Fibroblast of mammary gland (primary cell): ENCODE data around the gene SMCO3.

Experiments used
- DNase-seq: peaks from one replicate; pipeline ENCODE4 v3.0.0-alpha.2; 2010; ENCODE audit warnings: low read depth
- H3K4me3 ChIP-seq: 2 replicates; pipeline ENCODE4 v1.5.1; 2011; ENCODE audit warnings: low read depth, mild to moderate bottlenecking, low read length, moderate library complexity; ENCODE audit not compliant: control insufficient read depth
- CTCF ChIP-seq: conservative IDR thresholded peaks from 2 replicates; pipeline ENCODE4 v1.5.1; 2011; ENCODE audit warnings: low read depth, low read length, inconsistent platforms; ENCODE audit not compliant: control insufficient read depth, insufficient read depth

SMCO3 gene

GRCh38 chr12:14814014-14814413, at the start of gene SMCO3:
TSS of gene SMCO3 (minus strand) at chr12:14814182. CDS start at chr12:14806680, 7,502 bp downstream.
- no peak for TF ChIP-seq CTCF
- no peak within 1 kb of the TSS for H3K4me3 ChIP-seq
- DNase-seq: no peak

DNA sequence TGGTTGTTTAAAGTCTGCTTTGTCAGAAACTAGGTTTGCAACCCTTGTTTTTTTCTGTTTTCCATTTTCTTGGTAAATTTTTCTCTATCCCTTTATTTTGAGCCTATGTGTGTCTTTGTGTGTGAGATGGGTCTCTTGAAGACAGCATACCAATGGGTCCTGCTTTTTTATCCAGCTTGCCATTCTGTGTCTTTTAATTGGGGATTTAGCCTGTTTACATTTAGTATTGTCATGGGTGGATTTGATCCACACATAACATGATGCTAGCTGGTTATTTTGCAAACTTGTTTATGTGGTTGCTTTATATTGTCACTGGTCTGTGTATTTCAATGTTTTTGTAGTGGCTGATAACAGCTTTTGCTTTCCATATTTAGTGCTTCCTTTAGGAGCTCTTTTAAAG, 46.5 kb upstream of the SMCO3 start:
- TF ChIP-seq CTCF: no peak
- DNase-seq: no peak
- no peak overlapping the region for H3K4me3 ChIP-seq

GRCh38 chr12:14858513-14858912, 44.5 kb upstream of the SMCO3 start:
- TF ChIP-seq CTCF: no peak
- no peak for DNase-seq

DNA sequence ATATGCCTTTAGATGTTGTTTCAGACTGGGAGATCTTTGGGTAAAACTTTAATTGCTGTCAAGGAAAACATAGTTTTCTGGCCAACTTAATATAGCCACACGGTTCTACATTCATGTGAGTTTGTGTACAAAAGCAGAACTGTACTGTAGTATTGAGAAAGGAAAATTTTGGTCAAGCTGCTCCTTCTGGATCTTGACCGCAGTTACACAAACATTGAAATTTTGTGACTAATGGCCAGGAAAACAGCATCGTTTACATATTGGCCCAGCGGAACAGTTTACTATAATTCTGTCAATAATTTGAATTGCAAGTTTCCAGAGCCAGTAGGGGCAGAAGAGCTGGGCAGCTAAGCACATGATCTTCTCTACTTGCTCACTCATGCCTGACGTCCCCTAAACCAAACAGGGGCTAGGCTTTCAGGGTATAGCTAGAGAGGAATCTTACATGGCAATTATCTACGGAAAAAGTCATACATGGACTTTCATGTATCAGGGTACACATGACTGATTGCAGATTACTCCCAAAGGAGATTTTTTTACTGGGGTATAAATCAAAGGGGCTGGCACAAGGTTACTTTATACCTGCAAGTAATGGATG, 40.7 kb upstream of the SMCO3 start:
- no peak overlapping the region for H3K4me3 ChIP-seq
- TF ChIP-seq CTCF: no peak
- DNase-seq: peak; percentile 74

More at GRCh38 chr12:14858513-14858912, 44.5 kb upstream of the SMCO3 start:
- no peak overlapping the region for H3K4me3 ChIP-seq

- H3K4me3 ChIP-seq: no peak overlapping the region
- no peak for TF ChIP-seq CTCF
Measured at GRCh38 chr12:14853961-14854360, 40.0 kb upstream of the SMCO3 start.

DNA sequence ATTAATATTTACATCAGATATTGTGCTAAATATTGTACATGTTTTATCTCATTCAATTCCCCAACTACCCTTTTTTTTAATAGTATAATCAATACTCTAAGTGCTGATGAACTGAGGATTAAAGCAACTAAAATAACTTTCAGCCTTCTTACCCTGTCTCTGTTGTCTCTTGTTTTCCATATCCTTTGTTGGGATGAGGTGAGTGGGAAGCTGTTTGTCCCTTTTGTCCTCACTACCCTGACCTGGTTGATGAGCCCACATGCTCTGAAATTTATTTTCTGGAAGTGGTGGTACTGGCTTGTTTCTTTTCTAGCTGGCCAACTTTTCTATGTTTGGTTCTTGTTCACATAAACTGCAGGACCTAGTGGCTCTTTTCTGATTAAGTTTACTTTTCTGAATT, 38.9 kb upstream of the SMCO3 start:
- no peak for DNase-seq
- no peak for TF ChIP-seq CTCF
- H3K4me3 ChIP-seq: no peak overlapping the region

More at GRCh38 chr12:14853961-14854360, 40.0 kb upstream of the SMCO3 start:
- no peak for DNase-seq
